GM19035 (cell line): Measurements from ENCODE around the gene GPER1.
"Not testable (repeated sequence)": the region's sequence is repeated elsewhere in the genome, so short reads cannot be mapped to it uniquely, and the experiment has no call there.

Experiments used
- ATAC-seq: cut with Tn5 transposase; IDR thresholded peaks from one replicate; pipeline ENCODE4 v1.9.1; 2021; ENCODE audit not compliant: unreplicated experiment

GPER1 gene

DNA sequence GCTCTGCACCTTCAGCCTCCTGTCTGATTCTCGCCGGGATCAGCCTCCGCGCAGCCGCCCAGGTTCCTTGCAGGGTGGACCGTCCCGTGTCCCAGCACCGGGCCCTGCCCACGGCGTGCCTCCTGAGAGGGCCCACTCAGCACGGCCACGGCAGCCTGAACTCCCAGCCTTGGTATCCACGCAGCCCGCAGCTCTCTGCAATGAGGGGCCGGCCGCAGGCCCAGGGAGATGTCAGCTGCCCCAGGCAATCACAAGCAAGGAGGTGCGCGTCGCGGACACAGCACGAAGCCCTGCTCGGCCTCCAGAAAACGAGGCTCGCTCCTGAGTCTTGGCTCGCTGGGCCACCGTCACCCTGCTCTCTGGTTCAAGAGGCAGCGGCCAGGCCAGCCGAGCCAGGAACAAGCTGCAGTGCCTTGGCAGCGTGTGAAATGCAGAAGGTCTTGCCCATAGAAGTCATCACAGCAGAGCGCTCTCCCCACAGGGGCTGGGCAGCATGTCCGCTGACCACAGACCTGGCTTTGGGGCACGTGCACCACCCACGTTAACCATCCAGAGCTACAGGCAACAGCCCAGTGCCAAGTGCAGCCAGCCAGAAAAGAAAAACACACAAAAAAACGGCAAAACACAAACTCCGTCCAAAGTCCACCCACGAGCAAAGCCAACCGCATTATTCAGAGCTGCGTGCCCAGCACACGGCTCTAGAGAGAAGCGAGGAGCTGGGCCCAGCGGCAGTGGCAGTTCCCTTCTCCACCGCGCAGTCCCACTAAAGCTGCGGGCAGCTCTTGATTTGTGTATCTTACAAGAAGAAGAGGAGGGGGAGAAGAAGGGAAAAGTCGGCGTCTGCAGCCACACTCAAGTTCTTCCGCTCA lies 13.9 kb downstream of the GPER1 start:
- ATAC-seq, result no peak

DNA sequence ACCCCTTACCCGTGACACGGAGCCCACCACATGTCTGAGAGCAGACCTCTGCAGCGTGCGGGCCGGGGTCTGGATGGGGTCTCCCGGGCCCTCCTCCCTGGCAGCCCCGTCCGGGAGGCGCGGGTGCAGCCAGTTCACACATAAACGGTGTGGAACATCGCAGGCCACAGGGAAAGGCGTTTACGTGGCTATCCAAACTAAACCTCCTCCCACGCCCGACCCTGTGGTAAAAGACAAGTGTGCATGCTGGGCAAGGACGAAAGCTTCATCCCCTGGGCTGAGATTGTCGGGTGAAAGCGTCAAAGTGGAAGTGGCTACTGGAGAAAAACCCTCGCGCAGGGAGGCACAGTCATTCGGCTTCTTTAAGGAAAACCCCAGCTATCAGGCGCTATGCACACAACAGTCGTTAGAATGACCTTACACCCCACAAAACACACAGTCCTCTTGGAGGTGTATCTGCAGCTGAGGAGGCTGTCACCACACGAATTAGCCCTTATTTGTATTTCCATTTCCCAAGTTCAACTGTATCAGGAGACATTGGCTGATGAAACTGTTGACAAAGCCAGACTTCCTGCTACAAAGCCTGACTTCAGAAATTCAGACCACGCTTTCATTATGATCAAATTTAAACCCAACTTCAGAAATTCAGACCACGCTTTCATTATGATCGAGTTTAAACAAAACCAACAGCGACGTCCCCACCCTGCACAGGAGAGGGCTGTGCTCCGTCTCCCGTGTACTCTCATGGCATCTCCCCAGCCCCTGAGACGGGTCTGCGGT lies 15.3 kb downstream of the GPER1 start:
- peak; percentile 39 for ATAC-seq

- peak; percentile 22 for ATAC-seq
Observed at GRCh38 chr7:1103789-1104515, 16.0 kb downstream of the GPER1 start.

GRCh38 chr7:1104516-1105179 lies 16.7 kb downstream of the GPER1 start:
- no peak for ATAC-seq

DNA sequence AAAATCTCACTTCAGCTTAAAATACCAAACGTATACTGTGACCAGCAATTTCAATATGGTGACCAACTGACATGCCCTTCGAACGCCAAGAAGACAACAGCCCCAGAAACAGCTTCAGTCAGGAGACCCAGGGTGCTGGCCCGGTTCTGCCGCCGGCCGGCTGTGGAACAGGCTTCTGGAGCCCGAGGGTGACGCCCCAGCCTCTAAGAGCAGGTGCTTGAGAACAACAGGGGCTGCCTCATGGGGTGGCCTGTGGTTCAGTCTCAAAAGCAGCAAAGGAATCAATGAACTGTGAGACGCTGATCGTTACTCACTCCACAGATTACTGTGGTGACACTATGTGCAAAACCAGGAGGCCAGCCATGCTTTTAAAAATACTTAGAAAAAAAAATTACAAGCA lies 17.3 kb downstream of the GPER1 start:
- peak; percentile 55 for ATAC-seq

GRCh38 chr7:1106063-1106792 lies 18.3 kb downstream of the GPER1 start:
- no peak for ATAC-seq

GRCh38 chr7:1106793-1107421 lies 19.0 kb downstream of the GPER1 start:
- ATAC-seq, result no peak

GRCh38 chr7:1108264-1108920 lies 20.5 kb downstream of the GPER1 start:
- no peak for ATAC-seq

GRCh38 chr7:1109581-1110310 lies 21.8 kb downstream of the GPER1 start:
- no peak for ATAC-seq

- ATAC-seq, result no peak
Observed at GRCh38 chr7:1110358-1110757, 22.4 kb downstream of the GPER1 start.

- no peak for ATAC-seq
Observed at GRCh38 chr7:1111156-1111555, 23.2 kb downstream of the GPER1 start.

- ATAC-seq, result no peak
Observed at GRCh38 chr7:1112109-1112508, 24.2 kb downstream of the GPER1 start.

DNA sequence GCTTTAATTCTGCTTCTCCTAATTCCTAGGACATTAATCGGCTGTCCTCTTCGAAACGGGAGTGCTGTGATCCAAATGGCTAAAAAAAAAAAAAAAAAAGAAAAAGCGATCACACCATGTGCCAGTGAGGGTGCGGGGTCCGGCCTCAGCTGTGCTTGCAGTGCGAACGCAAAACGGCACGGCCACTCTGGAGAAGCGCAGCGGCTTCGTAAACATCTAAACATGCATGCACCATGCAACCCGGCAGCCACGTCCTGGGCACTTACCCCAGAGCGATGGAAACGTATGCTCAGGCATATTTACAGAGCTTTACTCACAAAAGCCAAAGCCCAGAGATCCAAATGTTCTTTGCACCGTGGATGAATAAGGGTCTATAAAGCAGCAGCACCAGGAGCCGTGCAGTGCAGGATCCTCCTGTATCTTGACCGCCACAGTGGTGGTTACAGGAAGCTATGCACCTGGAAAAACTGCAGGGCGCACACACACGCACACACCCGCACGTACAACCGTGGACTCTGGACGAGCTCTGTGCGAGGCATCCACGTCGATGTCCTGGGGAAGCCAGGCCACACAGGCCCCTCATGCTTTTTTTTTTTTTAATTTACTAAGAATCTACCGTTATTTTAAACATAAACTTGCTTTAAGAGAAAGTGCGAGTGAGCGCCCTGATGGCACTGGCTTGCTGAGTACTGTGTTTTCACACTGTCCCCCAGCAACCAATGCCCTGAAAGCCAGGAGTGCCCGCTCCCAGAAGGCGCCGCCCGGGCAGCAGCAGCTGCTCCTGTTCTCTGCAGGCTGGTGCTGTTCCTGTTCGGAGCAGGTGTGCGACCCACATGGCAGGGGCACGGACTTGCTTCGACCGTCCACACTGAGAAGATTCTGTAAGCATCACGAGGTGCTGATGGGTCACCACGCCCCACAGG lies 25.0 kb downstream of the GPER1 start:
- ATAC-seq, result no peak

- no peak for ATAC-seq
Observed at GRCh38 chr7:1113548-1113885, 25.6 kb downstream of the GPER1 start.

- no peak for ATAC-seq
Observed at GRCh38 chr7:1114088-1114487, 26.2 kb downstream of the GPER1 start.

DNA sequence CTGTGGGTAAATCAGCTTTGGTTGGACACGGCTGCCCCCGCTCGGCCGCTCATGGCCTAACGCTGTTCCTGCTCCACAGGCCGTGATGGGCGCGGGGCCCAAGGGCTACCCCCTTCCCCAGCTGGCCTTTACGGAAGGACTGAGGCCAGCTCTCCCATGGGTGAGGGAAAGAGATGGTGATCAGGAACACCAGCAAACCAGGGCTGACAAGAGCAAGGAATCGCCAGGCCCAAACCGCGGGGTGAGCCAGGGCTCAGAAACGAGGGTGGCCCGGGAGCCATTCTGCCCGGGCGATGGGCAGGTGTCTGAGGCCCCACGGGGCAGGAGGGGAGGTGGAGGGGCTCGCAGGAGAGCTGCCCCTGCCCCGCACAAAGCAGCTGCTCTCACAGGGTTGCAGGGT lies 26.6 kb downstream of the GPER1 start:
- no peak for ATAC-seq

- not testable (repeated sequence) for ATAC-seq
Observed at GRCh38 chr7:1115171-1116045, 27.5 kb downstream of the GPER1 start.
